RCC 7860 (cell line): ENCODE data around the gene RAB8B.

Source experiments
- DNase-seq: peaks from one replicate; pipeline ENCODE4 v3.0.0-alpha.2; 2015; ENCODE audit warnings: low spot score
- FAIRE-seq: peaks from 2 replicates; lab custom pipeline; 2012; peaks lifted over from hg19 to GRCh38; lab: Jason Lieb, UNC

RAB8B gene

DNA sequence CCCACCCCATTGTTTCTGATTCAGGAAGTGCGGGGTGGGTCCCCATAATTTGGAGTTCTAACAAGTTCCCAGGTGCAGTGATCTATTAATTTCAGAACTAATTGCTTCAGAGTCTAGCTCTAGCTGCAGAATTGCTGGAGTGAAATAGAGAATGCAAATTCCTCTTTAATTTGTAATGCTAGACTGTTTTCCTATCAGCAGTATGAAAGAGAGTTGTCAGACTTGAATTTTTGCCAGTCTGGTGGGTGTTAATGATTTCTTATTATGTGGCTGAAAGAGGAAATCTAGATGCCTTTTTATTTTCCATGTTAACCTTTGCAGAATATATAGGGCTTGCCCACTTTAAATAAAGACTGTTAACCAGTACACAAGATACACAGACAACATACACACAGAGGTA lies 111.7 kb downstream of the RAB8B start:
- DNase-seq: no peak

DNA sequence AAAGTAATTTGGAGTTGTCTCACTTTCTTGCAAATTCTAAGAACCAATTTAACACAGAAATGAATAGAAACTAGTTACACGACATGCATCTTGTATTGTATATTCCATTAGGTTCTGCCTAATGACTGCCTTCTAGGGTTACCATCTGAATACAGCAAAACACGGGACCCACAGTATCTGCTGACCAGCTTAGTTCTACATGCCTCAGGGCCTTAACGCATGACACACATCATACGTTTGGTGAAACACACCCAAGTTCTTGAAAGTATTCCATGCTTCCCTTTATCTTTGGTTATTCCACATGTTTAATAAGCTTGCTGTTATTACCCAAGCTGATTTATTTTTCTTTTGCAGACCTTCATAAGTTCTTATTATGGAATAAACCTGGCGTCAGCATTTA lies 115.9 kb downstream of the RAB8B start:
- no peak for FAIRE-seq
- DNase-seq: no peak

More for the DNA sequence above, 111.7 kb downstream of the RAB8B start:
- no peak for FAIRE-seq

DNA sequence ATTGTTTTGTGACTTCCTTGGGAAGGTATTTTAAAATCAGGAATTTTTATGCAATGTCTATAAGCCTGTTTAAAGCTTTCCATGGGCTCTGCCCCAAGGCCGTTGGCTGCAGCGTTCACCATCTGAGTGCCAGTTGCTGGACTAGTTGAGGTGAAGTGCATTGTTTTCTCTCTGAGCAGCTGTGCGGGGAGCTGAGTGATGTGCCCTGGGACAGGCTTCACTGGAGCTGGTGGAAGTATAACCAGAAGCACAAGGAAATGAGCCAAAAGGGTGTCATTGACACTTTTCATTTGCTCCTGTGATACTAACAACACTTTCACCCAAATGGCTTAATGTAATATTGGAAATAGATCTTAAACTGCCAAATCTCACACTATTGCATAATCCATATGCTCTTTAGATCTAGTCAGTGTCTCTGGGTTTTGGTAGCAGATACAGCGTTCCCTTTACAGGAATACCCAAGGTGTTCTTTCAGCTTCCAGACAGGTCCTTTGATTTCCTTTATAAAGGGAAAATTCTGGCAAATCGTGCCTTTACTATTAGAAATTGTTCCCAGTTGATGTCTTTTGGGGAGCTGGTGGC lies 117.2 kb downstream of the RAB8B start:
- DNase-seq: no peak
- FAIRE-seq: no peak

DNA sequence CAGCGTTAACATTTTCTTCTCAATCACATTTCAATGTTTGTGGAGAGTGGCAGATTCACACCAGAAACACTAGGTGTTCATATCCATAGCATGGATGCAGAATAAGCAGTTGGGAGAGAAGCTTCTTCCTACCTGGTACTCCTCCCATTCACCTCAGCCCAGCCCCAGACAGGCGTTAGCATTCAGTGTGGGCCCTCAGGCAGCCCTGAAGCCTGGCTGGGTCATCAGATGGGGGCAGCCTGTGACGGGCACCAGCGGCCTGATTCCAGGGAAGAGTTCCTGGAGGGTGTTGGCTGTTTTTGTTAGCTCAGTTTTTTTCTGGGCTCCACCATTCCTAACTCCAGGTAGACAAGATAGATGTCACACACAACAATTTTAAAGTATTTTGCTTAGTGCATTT lies 119.1 kb downstream of the RAB8B start:
- FAIRE-seq (no peak), DNase-seq (no peak)

DNA sequence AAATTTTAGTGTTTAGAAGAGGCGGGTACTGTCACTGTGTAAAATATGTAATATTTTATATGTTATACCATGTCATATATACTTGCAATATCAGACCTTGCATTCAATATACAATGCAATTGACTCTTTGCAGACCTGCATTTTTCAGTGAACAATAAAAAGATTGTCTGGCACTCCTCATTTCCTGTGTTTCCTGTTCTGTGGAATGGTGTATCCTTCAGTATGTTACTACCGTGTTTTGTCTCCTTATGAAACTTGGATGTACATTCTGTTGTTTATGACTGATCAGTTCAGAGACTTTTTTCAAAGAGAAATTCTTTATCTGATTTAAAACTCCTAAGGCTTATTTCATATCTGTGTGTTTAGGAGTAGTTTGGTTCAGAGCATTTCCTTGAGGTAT lies 119.5 kb downstream of the RAB8B start:
- FAIRE-seq: no peak

DNA sequence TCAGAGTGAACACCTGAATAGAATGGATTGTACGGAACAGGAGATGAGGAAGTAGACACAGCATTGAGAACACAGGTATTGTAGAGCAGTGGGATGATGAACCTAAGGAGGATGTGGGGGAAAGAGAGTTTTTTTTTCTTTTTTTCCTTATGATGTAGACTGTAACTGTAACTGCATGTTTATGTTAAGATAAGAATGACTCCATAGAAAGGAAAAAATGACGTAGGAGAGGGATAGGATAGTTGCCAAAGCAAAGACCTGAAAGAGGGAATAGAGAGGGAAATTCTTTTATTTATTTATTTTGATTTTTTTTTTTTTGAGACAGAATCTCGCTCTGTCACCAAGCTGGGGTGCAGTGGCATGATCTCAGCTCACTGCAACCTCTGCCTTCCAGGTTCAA lies 121.2 kb downstream of the RAB8B start:
- FAIRE-seq (no peak), DNase-seq (no peak)

More for the DNA sequence above, 119.5 kb downstream of the RAB8B start:
- no peak for DNase-seq

DNA sequence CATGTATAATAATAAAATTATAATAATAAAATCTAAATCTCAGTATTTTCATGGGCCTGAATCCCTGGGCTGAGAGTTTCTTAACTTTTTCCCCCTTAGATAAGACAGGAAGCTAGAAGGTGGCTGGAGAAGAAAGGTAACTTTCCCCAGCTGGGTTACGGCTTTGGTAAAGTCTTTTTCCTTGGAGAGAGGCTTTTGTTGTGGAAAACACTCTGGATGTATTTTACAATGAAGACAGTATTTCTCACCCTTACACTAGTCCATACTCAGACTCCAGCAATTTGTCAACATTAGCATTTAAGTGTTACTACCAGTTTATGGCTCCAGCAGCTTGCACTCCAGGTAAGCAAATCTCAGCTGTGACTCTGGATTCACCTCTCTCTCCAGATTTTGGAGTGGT lies 122.9 kb downstream of the RAB8B start:
- DNase-seq: no peak
- FAIRE-seq: no peak

DNA sequence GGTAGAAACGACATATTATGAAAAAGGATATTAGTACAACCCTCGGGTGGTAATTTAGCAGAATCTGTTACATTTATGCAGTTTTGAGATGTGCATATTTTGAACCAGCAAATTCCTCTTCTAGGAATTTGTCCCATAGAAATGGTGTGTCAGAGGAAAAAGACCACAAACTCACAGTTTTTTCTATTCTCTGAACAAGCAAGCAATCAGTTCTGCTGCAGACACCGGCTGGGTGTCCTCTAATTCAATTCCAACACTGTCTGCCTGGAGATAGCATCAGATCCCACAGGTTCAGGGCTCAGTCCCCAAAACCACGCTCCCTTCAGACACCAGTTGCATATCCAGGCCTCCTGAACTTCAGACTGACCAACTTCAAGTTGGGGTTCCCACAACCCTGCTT lies 124.4 kb downstream of the RAB8B start:
- no peak for FAIRE-seq

DNA sequence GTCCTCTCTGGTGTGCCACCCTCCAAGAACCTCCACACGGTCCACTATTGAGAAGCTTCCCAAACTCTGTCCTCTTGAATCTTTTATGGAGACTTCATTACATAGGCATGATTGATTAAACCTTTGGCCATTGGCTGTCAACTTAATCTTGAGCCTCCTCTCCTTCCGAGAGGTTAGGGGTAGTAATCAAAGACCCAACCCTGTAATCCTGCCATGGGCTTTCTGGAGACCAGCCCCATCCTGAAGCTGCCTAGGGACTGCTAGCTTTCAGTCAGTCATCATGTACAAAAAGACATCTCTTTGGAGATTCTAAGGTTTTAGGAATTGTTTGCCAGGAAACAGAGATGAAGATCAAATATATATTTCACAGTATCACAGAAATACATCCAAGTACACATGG lies 125.0 kb downstream of the RAB8B start:
- DNase-seq (no peak), FAIRE-seq (no peak)

More for the DNA sequence above, 124.4 kb downstream of the RAB8B start:
- DNase-seq: no peak
